AG09319 (cell line): ENCODE measurements around the gene ZBTB24.
A peak's percentile ranks its signal among the peaks of the same experiment; 100 is the strongest.

Experiments
- DNase-seq: peaks from one replicate; pipeline ENCODE4 v3.0.0-alpha.2; 2010; ENCODE audit warnings: low read depth; ENCODE audit errors: extremely low read depth
- CTCF ChIP-seq: IDR thresholded peaks from 2 replicates; pipeline ENCODE4 v1.5.1; 2011; ENCODE audit warnings: low read depth, mild to moderate bottlenecking, inconsistent platforms, low read length, moderate library complexity

Gene ZBTB24

DNA sequence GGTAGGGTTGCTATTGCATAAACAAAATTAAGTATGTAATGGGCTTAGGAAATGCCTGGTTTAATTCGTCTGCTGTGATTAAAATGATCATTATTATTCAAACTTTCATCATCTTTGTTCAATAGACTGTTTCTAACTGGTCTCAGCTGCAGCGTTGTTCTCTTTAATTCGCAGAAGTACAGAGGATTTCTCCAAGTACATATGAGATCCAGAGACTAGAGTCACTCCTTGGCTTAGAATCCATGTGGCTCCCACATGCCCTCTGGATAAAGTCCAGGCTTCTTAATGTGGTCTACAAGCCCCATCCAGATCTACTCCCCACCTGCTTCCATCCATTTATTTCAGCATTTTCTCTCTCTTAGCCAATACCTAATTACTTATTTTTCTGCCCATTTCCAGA is 1.1 kb upstream of the ZBTB24 start:
- DNase-seq = no peak
- no peak for TF ChIP-seq CTCF

GRCh38 chr6:109483735-109484057 is 677 bp upstream of the ZBTB24 start:
- TF ChIP-seq CTCF = no peak
- no peak for DNase-seq

GRCh38 chr6:109480993-109481480 is 2.0 kb downstream of the ZBTB24 start:
- no peak for TF ChIP-seq CTCF
- DNase-seq = no peak

- no peak for DNase-seq
- no peak for TF ChIP-seq CTCF
Measured at GRCh38 chr6:109478841-109479624, 4.0 kb downstream of the ZBTB24 start.

DNA sequence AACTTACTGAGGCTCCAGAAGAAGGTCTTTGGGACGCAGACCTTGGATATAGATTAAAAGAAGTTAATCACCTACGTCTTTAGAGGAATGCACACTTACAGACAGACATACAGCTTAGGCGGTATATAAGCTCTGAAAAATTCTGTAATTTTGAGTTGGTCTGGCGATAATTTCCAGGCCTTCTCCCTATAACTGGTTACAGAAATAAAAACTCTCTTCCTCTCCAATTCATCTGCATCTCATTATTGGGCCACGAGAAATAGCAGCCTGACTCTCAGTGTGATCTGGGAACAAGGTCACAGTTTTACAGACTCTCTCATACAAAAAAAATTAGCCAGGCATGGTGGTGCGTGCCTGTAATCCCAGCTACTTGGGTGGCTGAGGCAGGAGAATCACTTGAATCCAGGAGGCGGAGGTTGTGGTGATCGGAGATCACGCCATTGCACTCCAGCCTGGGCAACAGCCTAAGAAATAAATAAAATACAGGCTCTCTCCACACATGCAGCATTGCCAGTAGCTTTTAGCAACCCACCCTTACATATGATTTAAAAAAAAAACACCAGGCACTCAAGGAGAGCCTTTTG is 4.7 kb downstream of the ZBTB24 start:
- peak; percentile 44 for DNase-seq
- TF ChIP-seq CTCF = no peak

GRCh38 chr6:109477725-109478124 is 5.3 kb downstream of the ZBTB24 start:
- TF ChIP-seq CTCF = no peak
- DNase-seq = no peak

GRCh38 chr6:109477184-109477583 is 5.8 kb downstream of the ZBTB24 start:
- TF ChIP-seq CTCF = no peak
- no peak for DNase-seq
